Measurements from ENCODE around the gene RTN4IP1. TPM values are rescaled to one million over a fixed set of nuclear protein-coding genes. Genes with fewer than 3 reads are reported as not detected.
"Not testable (repeated sequence)": the region's sequence is repeated elsewhere in the genome, so short reads cannot be mapped to it uniquely, and the experiment has no call there.

Gene RTN4IP1
- total RNA-seq, 4 donors from 2014 or later = 5.4 to 15.3 (median 9.3) TPM

DNA sequence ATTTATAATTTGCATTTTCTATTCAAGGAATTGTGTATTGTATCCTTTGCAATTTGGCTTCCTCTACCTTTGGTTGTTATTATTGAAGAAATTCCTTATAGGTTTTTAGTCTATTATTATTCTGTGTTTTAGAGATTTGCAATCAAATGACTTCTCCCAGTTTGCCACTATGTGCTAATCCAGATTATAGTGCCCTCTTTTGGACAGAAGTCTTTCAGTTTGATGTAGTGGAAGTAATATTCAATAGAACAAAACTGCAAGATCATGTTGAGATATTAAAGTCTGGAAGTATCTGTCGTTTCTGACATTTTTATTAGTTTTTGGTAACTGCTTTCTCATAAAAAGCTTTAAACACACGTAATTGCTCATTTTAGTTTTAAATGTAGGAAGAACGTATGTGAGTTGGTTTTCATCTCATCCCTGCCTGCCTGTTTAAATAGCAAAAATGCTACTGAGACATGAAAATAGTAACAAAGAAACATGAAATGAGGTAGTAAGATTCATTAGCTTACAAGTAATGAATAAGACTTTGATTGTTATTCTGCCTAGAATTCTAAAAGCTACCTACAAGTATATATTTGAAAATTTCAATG, 72.8 kb downstream of the RTN4IP1 start:
- ATAC-seq (no peak), DNase-seq (no peak)
- in situ Hi-C loops (cut with MboI; ENCODE audit: low sequenced_read_pairs in 4 of 4) = loop anchor here in 3 of 4 donors (25.0 kb wide), 2 partner anchors 219 to 1119 kb away; partner anchors contain the start of gene ATG5 (in 1 of the 3)
- no peak overlapping the region for H3K4me3 ChIP-seq
- no peak for TF ChIP-seq POLR2A (IDR thresholded peaks at IDR 0.05)
- TF ChIP-seq, protein P1, sequence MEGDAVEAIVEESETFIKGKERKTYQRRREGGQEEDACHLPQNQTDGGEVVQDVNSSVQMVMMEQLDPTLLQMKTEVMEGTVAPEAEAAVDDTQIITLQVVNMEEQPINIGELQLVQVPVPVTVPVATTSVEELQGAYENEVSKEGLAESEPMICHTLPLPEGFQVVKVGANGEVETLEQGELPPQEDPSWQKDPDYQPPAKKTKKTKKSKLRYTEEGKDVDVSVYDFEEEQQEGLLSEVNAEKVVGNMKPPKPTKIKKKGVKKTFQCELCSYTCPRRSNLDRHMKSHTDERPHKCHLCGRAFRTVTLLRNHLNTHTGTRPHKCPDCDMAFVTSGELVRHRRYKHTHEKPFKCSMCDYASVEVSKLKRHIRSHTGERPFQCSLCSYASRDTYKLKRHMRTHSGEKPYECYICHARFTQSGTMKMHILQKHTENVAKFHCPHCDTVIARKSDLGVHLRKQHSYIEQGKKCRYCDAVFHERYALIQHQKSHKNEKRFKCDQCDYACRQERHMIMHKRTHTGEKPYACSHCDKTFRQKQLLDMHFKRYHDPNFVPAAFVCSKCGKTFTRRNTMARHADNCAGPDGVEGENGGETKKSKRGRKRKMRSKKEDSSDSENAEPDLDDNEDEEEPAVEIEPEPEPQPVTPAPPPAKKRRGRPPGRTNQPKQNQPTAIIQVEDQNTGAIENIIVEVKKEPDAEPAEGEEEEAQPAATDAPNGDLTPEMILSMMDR (IDR thresholded peaks at IDR 0.05 in 4 of 5, conservative IDR thresholded peaks at IDR 0.05 in 1 of 5) = no peak
- no peaks in the 10 kb centered on the region for H3K36me3 ChIP-seq
- no peaks in the 10 kb centered on the region for H3K4me1 ChIP-seq
- no peaks in the 10 kb centered on the region for H3K9me3 ChIP-seq
- H3K27ac ChIP-seq = no peak overlapping the region
- intact Hi-C loops (cut with DNase I; ENCODE audit: low total_unique reads) = no loop called here
- H3K27me3 ChIP-seq = no peaks in the 10 kb centered on the region

DNA sequence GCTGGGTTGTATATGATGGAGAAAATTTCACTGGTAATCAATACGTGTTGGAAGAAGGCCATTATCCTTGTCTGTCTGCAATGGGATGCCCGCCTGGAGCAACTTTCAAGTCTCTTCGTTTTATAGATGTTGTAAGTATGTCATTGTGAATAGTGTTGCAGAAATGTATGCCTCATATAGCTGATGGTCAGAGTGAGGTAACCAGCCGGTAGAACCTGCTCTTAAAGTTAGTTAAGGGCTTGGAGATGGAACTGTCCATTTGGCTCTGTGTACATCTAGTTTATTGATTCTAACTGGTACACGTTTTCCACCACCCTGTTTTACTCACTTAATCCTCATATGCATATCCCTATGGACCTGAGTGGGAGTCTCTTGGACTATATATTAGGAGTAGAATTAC, 73.5 kb downstream of the RTN4IP1 start:
- Histone ChIP-seq H3K36me3 (no peaks in the 10 kb centered on the region), H3K9me3 (no peaks in the 10 kb centered on the region), H3K4me3 (no peak overlapping the region), H3K27ac (no peak overlapping the region), H3K27me3 (no peaks in the 10 kb centered on the region), H3K4me1 (no peaks in the 10 kb centered on the region)
- ATAC-seq = no peak
- no peak for DNase-seq
- in situ Hi-C loops (cut with MboI; ENCODE audit: low sequenced_read_pairs in 4 of 4) = loop anchor here in 3 of 4 donors (25.0 kb wide), 2 partner anchors 218 to 1118 kb away; partner anchors contain the start of gene ATG5 (in 1 of the 3)
- TF ChIP-seq POLR2A (IDR thresholded peaks at IDR 0.05) = no peak
- intact Hi-C loops (cut with DNase I; ENCODE audit: low total_unique reads) = no loop called here

DNA sequence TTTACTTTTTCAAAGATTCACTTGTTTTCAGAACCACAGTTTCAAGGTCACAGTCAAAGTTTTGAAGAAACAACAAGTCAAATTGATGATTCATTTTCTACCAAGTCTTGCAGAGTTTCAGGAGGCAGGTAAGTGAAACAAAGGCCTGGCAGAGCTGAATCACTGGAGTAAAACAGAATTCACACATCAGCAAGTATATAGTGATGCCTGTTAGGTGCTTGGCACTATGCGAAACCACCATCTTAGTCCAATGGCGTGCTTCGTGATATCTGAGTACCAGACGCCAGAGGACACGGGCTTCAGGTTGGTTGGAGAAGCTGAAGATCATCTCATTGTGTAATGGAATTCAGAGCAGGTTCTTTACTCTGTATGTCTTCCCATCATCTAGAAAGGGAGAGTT, 75.9 kb downstream of the RTN4IP1 start:
- in situ Hi-C loops (cut with MboI; ENCODE audit: low sequenced_read_pairs in 4 of 4) = loop anchor here in 3 of 4 donors (25.0 kb wide), 2 partner anchors 216 to 1116 kb away; partner anchors contain the start of gene ATG5 (in 1 of the 3)
- Histone ChIP-seq H3K27ac (no peak overlapping the region), H3K27me3 (no peaks in the 10 kb centered on the region), H3K4me1 (no peaks in the 10 kb centered on the region), H3K9me3 (no peaks in the 10 kb centered on the region), H3K4me3 (no peak overlapping the region), H3K36me3 (no peaks in the 10 kb centered on the region)
- intact Hi-C loops (cut with DNase I; ENCODE audit: low total_unique reads) = no loop called here
- no peak for DNase-seq
- TF ChIP-seq, protein P1 (IDR thresholded peaks at IDR 0.05 in 4 of 5, conservative IDR thresholded peaks at IDR 0.05 in 1 of 5) = no peak
- ATAC-seq = no peak

DNA sequence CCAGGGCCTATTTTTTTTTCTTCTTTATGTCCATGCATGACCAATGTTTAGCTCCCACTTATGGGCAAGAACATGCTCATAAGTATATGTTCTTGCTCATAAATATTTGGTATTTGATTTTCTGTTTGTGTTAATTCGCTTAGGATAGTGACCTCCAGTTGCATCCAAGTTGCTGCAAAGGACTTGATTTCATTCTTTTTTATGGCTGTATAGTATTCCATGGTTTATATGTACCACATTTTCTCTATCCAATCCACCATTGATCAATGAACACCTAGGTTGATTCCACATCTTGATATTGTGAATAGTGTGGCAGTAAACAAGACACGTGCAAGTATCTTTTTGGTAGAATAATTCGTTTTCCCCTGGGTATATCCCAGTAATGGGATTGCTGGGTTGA, 78.1 kb downstream of the RTN4IP1 start:
- no peak for ATAC-seq
- H3K27ac ChIP-seq = no peak overlapping the region
- no peak for TF ChIP-seq POLR2A (IDR thresholded peaks at IDR 0.05)
- TF ChIP-seq, protein P1 (IDR thresholded peaks at IDR 0.05 in 4 of 5, conservative IDR thresholded peaks at IDR 0.05 in 1 of 5) = no peak
- H3K36me3 ChIP-seq = no peaks in the 10 kb centered on the region
- in situ Hi-C loops (cut with MboI; ENCODE audit: low sequenced_read_pairs in 4 of 4) = loop anchor here in 3 of 4 donors (25.0 kb wide), 2 partner anchors 214 to 1114 kb away; partner anchors contain the start of gene ATG5 (in 1 of the 3)
- DNase-seq = no peak
- peaks cover 0 to 6% of the 10 kb centered on the region in 2 donors for H3K4me1 ChIP-seq
- intact Hi-C loops (cut with DNase I; ENCODE audit: low total_unique reads) = no loop called here
- H3K4me3 ChIP-seq = no peak overlapping the region
- H3K9me3 ChIP-seq = no peaks in the 10 kb centered on the region
- no peaks in the 10 kb centered on the region for H3K27me3 ChIP-seq

DNA sequence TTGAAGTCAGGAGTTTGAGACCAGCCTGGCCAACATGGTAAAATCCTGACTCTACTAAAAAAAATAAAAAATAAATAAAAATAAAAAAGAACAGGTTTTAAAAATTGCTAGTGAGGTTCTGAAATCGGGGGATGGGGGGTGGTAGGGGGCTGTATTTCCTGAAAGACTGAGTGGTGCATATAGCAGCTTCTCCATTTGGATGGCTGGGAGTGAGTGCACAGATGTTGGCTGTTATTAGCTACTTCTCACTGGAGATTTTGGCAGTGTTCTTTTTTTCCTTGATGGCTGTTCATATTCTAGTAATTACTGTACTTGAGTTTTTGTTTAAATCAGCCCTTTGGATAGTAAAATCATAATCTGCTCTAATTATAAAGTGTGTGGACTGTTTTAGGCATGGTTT, 79.8 kb downstream of the RTN4IP1 start:
- TF ChIP-seq, protein P1 (IDR thresholded peaks at IDR 0.05 in 4 of 5, conservative IDR thresholded peaks at IDR 0.05 in 1 of 5) = no peak
- TF ChIP-seq POLR2A (IDR thresholded peaks at IDR 0.05) = no peak
- intact Hi-C loops (cut with DNase I; ENCODE audit: low total_unique reads) (no loop called here), in situ Hi-C loops (cut with MboI; ENCODE audit: low sequenced_read_pairs in 4 of 4) (no loop called here)
- no peaks in the 10 kb centered on the region for H3K36me3 ChIP-seq
- H3K27me3 ChIP-seq = no peaks in the 10 kb centered on the region
- DNase-seq = no peak
- H3K9me3 ChIP-seq = no peaks in the 10 kb centered on the region
- no peak for ATAC-seq
- no peak overlapping the region for H3K27ac ChIP-seq
- H3K4me3 ChIP-seq = no peak overlapping the region
- peaks cover 0 to 6% of the 10 kb centered on the region in 2 donors for H3K4me1 ChIP-seq

DNA sequence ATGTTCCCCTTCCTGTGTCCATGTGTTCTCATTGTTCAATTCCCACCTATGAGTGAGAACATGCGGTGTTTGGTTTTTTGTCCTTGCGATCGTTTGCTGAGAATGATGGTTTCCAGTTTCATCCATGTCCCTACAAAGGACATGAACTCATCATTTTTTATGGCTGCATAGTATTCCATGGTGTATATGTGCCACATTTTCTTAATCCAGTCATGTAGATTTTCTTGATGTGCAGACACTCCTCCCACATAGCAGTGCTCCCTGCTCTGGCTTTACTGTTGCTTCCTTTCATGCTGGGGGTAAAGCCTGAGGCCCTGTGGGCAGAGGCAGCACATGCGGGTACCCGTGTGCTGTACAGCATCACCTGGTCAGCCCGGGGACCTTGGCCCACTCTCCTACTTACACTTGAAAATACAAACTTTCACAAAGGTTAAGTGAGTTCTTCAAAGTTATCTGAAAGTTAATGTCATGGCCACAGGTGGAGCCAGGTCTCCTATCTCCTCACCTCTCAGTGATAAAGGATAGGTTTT, 80.3 kb downstream of the RTN4IP1 start:
- H3K4me3 ChIP-seq; ATAC-seq; H3K36me3 ChIP-seq; H3K27ac ChIP-seq; intact Hi-C loops (cut with DNase I; ENCODE audit: low total_unique reads); H3K4me1 ChIP-seq; H3K27me3 ChIP-seq; H3K9me3 ChIP-seq; DNase-seq; in situ Hi-C loops (cut with MboI; ENCODE audit: low sequenced_read_pairs in 4 of 4): not testable (repeated sequence)

Measured in gastrocnemius medialis (tissue), 4 donors.